DND-41 (cell line): Measurements from ENCODE around the gene PSMB11.

Experiments
- CTCF ChIP-seq: IDR thresholded peaks from 2 replicates; pipeline ENCODE4 v1.5.1; 2012; ENCODE audit warnings: borderline replicate concordance, low read length, moderate library complexity, mild to moderate bottlenecking; ENCODE audit not compliant: poor library complexity, severe bottlenecking; ENCODE audit errors: extremely low read depth
- EZH2 ChIP-seq: IDR thresholded peaks from 3 replicates; pipeline ENCODE4 v1.6.1; 2012; ENCODE audit warnings: borderline replicate concordance, low read depth, mild to moderate bottlenecking, moderate library complexity, low read length, inconsistent platforms; ENCODE audit not compliant: severe bottlenecking

GRCh38 chr14:22996768-22997654 lies 45.0 kb upstream of the PSMB11 start:
- TF ChIP-seq CTCF, result no peak
- no peak for TF ChIP-seq EZH2
